GM11168 (cell line): ENCODE measurements around the gene PAPSS2.

Source experiments
- in situ Hi-C: fragments of 300-500 bp; cut with MboI; formaldehyde crosslinking; loops from one replicate; pipeline ENCODE4 v1.12.0; 2022; ENCODE audit warnings: low sequenced_read_pairs; ENCODE audit not compliant: unreplicated experiment

The PAPSS2 gene

DNA sequence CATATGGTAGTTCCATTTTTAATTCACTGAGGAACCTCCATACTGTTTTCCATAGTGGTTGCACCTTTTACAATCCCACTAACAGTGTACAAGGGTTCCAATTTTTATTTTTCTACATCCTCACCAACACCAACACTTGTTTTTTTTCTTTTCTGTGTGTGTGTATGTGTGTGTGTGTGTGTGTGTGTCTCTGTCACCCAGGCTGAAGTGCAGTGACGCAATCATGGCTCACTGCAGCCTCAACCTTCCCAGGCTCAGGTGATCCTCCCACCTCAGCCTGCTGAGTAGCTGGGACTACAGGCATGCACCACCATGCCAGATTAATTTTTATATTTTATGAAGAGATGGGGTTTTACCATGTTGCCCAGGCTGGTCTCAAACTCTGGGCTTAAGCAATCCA, 78.6 kb downstream of the PAPSS2 start:
- in situ Hi-C loops: loop anchor here (25.0 kb wide), 1 partner anchor 201 kb away; no protein-coding TSS in a partner anchor

DNA sequence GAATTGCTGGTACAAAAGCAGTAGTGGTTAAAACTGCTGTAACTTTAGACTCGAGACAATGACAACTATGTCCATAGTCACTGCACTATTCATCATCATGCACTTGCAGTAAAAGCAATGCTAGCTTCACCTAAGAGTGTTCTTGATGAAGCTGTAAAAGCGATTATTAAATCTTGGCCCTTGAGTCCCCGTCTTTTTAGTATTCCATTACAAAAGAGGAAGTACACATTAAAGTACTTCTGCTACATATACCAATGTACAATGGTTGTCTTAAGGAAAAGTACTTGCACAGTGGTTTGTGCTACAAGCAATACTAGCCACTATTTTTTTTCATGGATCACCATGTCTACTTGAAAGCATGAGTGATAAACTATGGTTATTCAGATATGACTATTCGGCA, 80.0 kb downstream of the PAPSS2 start:
- in situ Hi-C loops: loop anchor here (25.0 kb wide), 1 partner anchor 202 kb away; no protein-coding TSS in a partner anchor

DNA sequence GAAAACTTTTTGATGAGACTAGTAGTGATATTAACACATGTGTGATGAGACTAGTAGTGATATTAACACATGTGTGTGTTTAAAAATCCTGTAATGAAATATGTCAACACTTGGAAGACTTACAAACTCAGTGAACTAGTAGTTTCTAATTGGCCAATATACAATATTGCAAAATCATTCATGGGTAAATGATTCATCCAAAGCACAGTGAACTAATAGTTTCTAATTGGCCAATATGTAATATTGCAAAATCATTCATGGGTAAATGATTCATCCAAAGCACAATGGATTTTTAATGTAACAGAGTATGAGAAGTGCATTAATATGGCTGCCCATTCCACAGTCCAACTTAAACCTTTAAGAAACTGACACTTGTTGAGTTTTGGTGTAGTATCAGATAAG, 80.6 kb downstream of the PAPSS2 start:
- in situ Hi-C loops: loop anchor here (25.0 kb wide), 1 partner anchor 203 kb away; no protein-coding TSS in a partner anchor

DNA sequence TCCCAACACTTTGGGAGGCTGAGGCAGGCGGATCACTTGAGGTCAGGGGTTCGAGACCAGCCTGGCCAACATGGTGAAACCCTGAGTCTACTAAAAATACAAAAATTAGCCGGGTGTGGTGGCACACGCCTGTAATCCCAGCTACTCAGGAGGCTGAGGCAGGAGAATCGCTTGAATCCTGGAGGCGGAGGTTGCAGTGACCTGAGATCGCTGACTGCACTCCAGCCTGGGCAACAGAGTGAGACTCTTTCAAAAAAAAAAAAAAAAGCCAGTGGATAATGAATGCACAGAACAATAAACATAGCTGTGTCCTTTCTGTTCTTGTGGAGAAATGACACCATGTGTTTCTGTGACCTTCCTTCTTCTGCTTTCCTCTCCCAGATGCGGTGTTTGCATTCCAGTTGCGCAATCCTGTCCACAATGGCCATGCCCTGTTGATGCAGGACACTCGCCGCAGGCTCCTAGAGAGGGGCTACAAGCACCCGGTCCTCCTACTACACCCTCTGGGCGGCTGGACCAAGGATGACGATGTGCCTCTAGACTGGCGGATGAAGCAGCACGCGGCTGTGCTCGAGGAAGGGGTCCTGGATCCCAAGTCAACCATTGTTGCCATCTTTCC, 83.4 kb downstream of the PAPSS2 start:
- in situ Hi-C loops: loop anchor here (25.0 kb wide), 1 partner anchor 206 kb away; no protein-coding TSS in a partner anchor

DNA sequence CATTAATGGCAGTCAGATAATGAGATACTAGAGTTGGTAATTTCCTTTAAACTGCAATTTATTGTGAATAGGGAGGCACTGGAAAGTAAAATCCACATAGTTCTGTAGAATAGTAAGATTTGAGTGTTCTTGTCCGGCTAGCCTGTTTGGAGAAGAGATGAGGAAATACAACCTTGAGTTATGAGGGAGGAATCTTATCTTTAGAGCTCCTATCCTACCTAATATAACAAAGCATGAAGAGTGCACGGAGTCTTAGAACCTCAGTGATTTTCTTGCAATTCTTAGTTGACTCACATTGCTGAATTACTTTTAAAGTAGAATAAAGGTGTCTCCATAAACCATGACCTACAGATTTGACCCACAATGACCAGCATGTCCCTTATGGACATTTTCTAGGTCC, 84.9 kb downstream of the PAPSS2 start:
- in situ Hi-C loops: loop anchor here (25.0 kb wide), 1 partner anchor 207 kb away; no protein-coding TSS in a partner anchor

DNA sequence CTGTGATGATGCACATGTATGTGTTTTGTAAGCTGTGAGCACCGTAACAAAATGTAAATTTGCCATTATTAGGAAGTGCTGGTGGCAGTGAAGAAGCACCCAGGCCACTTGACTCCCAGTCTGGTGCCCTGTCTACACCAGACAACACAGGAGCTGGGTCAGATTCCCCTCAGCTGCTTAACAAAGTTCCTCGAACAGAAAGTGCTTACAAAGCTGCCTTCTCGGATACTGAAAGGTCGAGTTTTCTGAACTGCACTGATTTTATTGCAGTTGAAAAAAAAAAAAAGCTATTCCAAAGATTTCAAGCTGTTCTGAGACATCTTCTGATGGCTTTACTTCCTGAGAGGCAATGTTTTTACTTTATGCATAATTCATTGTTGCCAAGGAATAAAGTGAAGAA, 87.2 kb downstream of the PAPSS2 start:
- in situ Hi-C loops: loop anchor here (25.0 kb wide), 1 partner anchor 210 kb away; no protein-coding TSS in a partner anchor

DNA sequence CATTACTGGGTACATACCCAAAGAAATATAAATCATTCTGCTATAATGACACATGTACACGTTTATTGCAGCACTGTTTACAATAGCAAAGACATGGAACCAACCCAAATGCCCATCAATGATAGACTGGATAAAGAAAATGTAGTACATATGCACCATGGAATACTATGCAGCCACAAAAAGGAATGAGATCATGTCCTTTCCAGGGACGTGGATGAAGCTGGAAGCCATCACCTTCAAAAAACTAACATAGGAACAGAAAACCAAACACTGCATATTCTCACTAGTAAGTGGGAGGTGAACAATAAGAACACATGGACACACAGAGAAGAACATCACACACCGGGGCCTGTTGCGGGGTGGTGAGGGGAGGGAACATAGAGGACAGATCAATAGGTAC, 88.6 kb downstream of the PAPSS2 start:
- in situ Hi-C loops: loop anchor here (25.0 kb wide), 1 partner anchor 211 kb away; no protein-coding TSS in a partner anchor

DNA sequence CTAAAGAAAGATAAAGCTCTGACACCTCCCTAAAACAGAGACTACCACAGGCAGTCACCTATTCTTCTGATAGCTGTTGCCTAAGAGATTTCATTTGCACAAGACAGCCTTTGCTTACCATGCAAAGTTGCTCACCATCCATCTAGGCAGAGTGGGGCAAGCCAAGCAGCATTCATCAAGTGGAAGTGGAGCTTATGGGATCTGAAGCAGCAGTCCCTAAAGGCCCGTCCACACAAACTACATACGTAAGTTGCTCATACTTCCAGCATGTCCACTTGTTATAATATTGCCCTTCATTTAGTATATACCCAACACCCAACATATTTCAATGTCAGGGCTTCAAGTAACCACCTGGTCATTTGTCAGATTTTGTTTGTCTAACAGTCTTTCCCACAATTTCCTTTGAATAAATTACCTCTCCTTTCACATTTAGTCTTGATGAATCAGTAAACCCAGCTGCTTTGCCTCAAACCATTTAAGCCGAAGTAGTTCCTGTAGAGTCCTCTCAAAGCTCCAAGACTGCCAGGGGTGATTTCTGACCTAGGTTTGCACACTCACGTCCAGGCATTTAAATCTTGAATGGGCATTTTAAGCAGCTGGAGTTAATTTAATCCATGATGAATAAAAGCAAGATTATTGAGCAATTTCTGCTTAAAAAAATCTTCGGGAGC, 90.5 kb downstream of the PAPSS2 start:
- in situ Hi-C loops: no loop called here

DNA sequence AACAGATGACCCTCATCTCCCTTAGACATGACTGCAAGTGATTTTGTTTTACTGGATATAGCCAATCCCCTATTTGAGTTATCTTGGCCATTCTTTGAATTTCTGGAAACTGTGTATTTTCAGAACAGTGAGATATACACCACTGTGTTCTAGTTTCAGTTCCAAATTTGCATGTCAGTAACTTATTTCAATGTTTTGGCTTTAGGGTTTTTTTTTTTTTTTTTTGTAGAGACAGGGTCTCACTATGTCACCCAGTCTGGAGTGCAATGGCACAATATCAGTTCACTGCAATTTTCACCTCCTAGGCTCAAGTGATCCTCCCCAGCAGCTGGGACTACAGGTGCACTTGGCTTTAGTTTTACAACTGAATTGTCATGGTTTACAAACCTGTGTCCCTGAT, 91.1 kb downstream of the PAPSS2 start:
- in situ Hi-C loops: no loop called here

DNA sequence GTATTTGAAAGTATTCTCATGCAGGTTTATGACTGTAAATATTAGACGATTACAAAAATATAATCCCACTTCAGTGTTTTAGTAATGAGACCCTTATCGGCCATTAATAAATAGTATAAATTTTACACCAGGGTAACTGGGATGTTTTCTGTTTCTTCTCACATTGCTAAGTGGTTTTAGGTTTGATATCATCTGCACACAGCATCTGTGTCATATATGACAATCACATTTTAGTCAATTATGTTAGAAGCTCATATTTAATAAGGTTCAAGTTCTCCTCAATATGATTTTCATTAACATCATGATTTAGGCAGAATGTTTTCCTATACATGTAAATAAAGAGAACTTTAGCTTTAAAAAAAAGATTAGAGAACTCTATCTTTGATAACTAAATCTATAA, 91.6 kb downstream of the PAPSS2 start:
- in situ Hi-C loops: no loop called here

DNA sequence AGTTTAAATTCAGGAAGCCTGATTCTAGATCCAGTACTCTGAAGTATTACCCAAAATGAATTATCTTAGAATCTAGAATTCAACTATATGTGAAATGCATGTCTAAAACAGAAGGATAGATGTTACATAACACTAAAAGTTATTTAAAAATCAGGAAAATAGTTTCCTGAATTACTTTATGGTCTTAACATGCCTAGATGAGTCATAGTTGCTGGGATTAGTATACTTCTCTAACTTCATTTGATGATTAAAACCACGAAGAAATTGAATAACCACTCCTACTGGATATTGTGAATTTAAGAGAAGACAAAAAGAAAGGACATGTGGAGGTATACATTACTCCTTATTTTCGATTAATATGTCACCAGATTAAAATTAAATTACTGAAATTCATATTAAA, 92.9 kb downstream of the PAPSS2 start:
- in situ Hi-C loops: no loop called here

DNA sequence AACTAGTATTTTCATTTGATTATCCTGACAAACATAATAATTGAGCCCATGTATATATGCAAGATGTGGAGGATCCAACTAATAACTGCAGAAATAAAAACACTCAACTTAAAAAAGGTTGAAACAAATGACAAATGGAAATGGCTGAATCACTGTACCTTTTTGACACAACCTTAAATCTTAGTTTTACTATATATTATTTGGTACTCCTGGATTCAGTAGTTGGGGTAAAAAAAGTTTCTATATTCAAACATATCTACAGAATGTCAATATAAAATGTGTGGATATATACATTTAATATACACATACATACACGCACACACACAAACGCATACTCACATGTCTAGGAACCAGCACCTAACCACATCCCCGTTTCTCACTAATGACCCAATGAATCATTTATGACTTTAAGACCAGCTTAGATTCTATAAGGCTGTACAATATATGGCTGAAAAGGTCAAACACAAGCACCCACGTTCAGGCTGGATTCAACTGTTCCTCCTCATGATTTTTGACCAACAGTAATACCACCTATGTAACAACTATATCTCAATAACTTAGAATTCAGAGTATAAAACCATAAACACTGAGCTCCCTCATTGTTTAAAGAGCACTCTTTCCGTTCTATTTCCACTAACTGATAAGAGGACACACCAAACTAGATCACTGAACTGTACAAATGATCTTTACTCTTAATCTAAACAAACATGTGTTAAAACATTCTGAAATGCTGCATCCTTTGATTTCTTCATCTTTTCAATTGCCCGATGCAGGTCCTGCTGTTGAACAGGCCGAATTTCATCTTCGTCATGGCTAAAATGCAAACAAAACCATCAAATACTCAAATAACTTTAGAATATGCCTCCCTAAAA, 94.6 kb downstream of the PAPSS2 start:
- in situ Hi-C loops: no loop called here

DNA sequence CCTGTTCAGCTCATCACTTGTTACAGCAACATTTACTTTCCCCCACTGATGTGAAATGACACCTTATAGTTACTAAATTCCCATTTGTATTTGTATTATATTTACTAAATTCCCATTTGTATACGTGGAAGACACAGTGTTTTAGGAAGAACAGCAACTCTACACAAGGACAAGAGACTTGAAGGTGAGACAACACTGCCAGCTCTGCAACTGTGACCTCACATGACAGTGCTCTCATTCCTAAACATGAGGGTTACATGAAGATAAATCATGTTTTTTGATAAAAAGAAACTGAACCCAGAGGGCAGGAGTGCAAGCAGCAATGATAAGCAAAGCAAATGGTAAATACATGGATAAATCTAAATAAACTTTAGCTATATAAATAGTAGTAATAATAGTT, 98.0 kb downstream of the PAPSS2 start:
- in situ Hi-C loops: no loop called here

DNA sequence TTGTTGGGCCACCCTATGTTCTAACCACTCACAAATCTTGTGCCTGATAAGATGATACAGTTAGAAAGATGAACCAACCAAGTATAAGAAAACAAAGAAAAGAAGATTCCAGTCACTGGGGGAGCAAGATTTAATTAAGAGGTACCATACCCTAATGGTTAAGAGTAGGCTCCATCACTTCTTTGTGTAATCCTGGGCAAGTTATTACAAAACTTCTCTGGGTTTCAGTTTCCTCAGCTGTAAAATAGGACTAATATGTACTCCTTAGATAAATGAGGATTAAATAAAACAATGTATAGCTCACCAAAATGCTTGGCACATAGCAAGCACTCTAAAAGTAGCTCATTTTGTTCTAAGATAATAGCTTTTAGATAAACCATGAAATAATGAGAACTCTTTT, 99.9 kb downstream of the PAPSS2 start:
- in situ Hi-C loops: no loop called here

DNA sequence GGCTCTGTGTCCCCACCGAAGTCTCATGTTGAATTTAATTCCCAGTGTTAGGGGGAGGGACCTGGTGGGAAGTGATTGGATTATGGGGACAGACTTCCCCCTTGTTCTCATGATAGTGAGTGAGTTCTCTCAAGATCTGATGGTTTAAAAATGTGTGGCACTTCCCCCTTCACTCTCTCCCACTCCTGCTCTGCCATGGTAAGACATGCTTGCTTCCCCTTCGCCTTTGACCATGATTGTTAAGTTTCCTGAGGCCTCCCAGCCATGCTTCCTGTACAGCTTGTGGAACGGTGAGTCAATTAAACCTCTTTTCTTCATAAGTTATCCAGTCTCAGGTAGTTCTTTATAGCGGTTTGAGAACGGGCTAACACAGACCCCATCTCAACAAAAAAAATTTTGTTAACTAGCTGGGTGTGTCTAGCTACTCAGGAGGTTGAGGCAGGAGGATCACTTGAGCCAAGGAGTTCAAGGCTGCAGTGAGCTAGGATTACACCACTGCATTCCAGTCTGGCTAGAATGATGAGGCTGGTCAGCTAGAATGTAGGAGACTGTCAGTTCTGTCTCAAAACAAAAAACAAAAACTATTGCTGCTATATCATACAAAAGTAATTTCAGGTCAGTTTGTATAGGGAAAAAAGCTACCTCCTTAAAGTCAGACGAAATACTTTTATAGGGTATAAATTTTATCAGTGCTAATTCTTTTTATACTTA, 100.7 kb downstream of the PAPSS2 start:
- in situ Hi-C loops: no loop called here

DNA sequence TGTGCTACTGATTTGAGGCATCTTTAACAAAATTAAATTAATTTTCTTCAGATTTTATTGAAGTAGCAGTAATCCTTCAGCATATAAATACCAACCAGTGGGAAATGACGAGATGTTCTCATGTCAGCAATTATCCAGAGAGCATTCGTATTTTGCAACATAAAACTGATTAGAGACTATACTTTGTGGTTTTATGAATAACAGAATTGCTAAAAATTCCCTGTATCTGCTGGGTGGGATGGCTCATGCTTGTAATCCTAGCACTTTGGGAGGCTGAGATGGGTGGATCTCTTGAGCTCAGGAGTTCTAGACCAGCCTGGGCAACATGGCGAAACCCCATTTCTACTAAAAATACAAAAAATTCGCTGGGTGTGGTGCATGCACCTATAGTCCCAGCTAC, 101.5 kb downstream of the PAPSS2 start:
- in situ Hi-C loops: no loop called here

DNA sequence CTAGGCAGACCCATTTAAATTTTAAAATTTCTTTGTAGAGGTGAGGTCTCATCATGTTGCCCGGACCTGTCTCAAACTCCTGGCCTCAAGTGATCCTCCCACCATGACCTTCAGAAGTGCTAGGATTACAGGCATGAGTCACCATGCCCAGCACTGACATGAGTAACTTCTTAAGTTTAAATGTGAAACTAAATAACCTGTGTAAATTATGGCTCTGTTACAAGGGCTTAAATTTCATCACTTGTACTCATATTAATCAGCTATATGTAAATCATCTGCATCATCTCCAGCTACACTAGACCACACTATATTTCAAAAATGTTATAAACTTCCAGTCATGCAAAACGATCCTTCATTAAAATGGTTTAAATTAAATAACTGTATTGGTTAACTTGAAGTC, 102.2 kb downstream of the PAPSS2 start:
- in situ Hi-C loops: no loop called here

DNA sequence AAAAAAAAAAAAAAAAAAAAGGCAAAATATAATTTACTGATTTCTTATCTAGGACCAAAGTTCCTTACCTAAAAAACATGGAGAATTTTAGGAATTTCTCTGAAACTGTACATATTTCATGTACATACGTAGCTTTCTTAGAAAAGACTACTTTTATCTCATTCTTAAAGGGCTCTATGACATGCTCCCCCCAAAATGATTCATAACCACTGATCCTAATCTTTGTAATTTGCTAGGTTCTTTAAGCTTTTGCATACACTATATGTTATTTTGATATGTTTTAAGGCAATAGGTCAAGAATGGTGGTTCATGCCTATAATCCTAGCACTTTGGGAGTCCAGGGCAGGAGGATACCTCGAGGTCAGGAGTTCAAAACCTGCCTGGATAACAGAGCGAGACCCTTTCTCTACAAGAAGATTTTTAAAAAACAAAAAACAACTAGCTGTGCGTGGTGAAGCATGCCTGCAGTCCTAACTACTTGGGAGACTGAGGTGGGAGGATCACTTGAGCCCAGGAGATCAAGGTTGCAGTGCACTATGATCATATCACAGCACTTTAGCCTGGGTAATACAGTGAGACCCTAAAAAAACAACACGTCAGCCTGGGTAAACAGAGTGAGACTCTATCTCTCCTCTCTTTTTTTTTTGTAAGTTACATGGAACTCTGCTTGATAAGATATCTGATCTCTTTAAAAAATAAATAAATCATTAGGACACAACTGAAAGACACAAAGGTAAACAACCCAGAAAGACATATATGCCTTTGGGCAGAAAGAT, 103.6 kb downstream of the PAPSS2 start:
- in situ Hi-C loops: no loop called here

DNA sequence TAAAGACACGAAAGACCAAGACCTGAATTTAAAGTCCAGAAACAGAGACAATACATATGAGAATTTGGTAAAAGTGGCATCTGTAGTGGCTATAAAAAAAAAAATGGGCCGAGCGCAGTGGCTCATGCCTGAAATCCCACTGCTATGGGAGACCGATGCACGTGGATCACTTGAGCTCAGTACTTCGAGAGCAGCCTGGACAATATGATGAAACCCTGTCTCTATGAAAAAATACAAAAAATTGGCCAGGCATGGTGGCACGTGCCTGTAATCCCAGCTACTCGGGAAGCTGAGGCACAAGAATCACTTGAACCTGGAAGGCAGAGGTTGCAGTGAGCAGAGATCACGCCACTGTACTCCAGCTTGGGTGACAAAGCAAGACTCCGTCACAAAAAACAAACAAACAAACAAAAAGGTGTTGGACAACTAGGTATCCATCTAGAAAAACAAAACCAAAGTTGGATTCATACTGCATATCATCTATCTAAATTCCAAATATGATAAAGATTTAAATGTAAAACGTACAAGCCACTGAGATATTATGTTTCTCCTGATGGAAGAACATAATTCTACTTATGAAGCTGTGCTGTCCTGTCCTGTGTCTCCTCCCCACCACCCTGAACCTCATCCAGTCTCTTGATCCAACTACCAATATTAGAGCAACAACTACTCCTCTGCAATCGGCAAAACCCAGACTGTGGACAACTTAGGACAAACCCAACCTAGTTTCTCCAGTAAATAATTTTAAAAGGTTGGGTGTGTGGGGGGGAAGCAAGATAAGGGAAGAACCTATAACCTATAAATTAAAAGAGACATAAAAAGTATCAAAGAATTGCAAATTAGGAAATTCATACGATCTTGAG, 104.6 kb downstream of the PAPSS2 start:
- in situ Hi-C loops: no loop called here
